DMS79 (cell line): ENCODE data around the gene JDP2.
A peak's percentile ranks its signal among the peaks of the same experiment; 100 is the strongest.

Experiments
- DNase-seq: peaks from one replicate; lab custom pipeline; 2025; lab: John Stamatoyannopoulos, UW

Gene JDP2

DNA sequence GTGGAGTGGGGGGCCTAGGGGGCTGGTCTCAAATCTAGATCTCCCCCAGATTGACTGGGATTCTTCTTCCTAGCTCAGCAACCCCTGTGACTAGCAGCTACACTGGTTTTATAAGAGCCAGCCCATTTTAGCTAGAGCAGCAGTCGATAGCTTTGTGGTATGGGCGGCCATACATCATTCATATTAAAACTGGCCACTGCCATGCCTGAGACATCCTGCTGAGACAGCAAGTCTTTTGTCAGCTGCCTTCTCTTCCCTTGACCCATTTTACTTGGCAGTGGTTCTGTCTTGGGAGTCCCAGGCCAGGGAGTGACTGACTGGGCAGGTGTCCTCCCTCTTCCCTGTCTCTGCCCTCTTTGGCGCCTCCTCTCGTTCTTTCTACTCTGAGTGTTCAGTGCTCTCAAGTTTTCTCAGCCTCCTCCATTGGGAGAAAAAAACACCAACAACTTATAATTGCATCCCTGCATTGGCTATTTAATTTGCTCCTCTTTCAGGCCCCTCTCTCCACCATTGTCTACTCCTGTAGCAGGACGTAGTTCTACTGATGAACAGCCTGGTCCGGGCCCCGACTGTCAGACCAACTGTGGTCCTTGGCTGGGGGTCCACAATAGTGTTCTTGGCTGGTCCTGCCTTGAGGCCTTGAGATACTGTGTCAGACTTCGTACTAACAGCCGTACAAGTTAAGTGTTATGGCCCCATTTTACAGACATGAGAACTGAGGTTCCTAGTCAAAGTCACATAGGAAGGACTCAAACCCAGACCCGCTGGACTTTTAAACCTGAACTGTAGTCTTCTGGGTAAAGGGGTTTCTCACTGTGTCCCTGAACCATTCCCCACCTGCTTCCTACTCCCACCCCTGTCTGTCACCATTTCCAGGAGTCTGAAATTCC is 18.3 kb upstream of the JDP2 start:
- DNase-seq: peak; percentile 26

DNA sequence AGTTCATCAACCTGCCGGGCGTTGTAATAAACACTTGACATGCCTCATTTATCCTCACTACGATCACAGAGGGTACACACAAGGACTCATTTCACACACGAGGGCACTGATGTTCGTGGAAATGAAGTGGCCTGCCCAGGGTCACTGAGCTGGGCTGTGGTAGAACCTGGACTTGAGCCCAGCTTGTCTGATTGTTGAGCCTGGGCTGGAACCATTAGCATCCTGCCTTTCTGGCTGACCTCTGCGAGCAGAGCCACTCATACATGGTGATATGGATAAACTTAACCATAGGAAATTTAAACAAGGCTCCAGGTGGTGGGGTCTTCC is 16.6 kb upstream of the JDP2 start:
- peak; percentile 98 for DNase-seq

DNA sequence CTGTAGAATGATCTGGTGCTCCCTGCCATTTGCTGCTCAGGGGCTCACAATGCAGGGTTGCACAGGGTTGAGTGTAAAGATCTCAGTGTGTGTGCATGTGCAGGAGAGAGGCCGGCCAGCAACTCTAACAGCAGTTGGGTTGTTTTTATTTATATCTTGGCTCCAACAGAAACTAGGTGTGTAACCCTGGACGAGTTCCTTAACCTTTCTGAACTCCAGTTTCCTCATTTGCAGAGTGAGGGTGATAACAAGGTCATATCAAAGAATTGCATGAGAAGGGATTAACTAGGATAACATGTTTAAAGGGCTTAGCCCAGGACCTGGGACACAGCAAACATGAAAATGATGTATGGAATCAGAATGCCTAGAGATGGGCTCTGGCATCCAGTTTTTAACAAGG is 14.8 kb upstream of the JDP2 start:
- no peak for DNase-seq

DNA sequence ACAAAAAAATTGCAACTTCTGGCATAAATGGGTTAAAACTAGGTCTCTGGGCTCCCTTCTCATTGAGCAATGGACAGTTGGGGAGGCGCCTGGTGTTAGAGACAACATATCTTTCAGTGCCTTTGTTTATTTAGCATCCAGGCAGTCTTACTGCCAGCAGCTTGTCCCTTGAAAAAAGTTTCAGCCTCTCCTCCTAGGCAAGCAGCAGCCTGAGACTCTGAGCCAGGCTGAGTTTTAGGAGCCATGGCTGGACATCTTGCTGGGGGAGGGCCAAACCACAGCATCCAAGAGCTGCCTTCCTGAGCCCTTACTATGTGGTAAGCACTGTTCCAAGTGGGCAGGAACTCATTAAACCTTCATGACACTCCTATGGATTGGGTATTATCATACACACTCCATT is 10.1 kb upstream of the JDP2 start:
- peak; percentile 50 for DNase-seq

DNA sequence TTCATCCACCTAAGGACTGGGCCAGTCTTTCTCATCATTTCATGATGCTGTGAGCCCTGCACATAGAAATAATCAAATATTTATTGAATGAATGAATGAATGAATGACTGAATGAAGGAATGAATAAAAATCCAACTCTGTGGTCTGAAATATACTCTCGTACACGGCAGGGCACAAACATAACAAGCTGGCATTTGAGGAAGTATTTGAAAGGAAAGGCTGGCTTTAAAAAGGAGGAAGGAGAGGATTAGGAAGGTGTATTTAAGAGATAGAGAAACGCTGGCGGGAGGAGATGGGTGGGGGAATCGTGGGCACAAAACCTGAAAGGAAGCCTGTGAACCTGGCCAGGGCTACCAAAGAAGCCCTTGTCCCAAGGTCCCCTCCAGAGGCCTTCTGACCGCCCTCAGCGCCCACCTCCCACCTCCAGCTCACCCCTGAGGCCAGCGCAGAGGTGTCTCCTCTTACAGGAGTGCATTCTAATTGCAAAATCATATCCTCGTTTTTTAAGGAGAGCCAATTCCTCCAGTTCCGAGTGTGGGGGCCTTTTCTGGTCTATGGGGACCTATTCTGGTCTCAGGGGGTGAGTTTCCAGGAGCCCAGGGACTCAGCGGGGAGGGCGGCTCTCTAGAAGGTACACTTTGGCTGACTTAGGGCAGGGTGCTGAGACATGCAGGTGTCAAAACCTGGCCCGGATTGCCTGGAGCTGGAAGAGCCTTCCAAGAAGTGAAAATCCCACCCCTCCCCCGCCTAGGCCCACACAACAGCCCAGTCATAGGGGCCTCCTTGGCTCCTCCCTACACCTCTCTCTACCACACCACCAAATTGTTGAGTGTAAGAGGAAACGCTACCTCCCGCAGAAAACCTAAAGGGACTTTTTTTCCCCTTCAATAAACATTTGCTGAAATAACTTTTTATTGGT is 8.7 kb upstream of the JDP2 start:
- DNase-seq: peak; percentile 23

DNA sequence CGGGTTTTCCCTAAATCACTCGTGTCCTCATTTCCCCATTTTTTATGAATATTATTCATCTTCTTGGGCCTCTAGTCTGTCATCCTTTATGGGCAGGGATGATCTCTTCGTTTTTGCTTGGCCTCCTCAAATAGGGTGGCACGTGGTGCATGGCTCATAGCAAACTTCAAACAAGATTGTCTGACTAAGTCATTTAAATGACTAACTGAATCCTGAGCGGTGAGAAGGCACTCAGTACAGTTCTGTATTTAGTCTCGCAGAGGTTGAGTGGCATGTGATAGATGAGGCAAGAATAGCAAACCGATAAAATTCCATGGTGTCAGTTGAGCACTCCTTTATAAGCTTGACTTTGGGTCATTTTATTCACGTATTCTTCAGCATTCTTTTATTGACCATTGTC is 5.7 kb upstream of the JDP2 start:
- DNase-seq: no peak

DNA sequence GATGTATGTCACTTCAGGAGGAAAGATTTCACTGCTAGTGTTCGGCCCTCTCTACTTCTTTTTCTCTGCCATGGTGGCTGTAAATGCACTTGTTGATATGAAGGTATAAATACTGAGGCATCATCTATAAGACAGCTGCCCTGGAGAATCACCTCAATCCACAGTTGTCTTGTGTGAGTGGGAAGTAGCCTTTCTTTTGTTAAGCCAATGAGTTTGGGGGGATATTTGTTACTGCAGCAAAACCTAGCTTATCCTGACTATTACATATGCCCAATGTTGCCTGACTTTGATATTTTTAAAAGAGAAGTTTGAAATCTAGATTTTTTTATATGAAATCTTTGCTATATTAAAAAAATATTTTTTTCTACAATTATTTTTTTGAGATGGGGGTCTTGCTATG is 3.3 kb upstream of the JDP2 start:
- DNase-seq: no peak

DNA sequence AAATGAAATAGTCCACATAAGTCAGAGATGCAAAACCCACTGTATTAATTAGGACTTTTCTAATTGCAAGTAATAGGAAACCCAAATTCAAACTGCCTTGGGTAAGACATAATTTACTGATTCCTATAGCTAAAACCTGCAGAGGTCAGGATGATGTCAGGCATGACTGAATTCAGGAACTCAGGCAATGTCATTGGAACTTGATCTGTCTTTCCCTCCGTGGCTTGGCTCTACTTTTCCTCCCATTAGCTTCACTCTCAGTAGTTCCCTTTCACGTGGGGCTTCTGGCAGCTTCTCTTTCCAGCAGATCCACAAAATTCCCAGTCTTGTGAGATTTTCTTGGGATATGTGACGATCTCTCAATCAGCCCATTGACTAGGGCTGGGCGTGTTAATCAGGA is 2.4 kb upstream of the JDP2 start:
- no peak for DNase-seq

DNA sequence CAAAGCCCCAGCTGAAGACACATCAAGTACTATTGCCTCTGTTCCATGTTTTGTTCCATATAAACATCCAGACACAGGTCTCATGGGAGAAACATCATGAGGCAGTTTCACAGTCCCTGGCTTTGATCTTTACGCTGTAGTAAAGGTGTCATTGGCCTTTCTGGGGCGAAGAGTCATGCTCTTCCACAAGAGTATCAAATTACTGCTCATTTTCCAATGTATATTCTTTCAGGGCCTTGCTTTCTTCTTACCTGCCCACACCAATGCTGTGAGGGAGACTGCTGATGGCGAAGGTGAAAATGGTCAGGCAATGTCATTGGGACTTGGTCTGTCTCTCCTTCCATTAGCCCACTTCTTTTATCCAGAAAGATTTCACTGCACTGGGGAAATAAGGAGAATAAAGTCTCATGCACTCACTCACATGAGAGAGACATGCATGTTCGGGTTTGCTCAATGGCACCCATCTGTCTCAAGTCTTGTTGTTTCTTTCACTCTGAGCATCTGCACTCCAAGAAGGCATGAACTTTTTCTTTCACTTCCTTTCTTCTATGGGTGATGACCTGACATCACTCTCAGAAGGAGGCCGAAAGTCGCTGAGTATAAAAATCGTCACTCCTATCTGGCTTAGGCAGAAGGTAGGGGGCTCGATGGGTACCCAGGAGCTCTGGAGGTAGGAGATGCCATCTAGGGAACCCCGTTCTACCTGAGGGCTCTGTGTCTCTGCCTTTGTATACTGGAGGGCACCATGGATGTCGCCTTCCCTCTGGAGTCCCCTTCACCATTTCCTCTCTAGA is 1.3 kb upstream of the JDP2 start:
- DNase-seq: no peak

DNA sequence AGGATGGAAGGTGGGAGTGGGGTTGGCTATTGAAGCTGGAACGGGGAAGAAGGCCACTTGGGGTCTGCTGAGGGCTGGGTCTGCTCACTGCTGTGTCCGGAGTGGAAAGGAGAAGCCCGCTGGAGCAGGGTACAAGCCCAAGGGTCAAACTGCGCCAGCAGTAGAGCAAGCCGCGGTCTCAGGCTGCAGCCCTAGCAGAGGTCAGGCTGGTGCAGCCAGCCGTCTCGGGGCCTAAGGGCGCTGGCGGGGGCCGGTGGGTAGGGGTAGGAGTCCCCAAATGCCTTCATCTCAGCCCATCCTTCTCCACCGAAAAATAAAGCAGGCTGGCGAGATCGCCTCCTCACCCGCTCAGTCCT is 718 bp upstream of the JDP2 start:
- DNase-seq: no peak

DNA sequence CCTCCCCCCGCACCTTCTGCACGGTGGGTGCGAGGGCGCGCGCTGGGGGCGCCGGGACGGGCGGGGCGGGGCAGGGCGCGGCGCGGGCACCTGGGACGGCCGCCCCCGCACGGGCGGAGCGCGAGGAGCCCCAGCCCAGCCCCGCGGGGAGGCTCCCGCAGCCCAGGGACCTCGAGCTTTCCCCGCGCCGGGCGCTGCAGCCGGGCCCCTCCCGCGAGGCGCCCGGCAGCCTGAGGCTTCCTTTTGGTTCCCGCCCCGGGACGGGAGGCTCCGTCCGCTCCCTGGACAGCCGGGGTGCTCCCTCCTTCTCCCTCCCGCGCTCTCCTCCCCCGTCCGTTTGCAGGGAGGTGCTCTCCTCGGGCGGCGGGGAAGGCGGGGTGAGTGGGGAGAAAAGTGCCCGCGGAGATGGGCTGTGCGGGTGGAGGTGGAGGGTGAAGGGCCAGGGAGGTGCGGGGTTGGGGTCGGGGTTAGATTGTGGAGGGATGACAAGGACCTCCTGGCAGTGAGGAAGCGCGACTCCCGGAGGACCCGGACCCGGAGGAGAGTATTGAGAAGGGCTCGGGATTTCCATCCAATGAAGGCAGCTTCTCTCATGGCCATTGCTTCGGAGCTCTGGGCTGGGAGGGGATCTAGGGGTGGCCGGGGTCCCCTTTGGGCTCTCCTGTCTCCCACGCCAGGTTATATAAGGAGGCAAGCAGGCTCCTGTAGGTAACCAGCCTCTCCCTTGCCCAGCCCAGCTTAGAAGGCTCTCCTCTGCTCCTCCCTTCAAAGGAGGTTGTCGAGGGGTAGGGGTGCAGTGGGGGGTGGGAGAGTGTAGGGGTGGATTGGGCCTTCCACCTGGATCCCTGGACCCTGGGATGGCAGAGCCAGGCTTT is 645 bp downstream of the JDP2 start:
- peak; percentile 29 for DNase-seq

DNA sequence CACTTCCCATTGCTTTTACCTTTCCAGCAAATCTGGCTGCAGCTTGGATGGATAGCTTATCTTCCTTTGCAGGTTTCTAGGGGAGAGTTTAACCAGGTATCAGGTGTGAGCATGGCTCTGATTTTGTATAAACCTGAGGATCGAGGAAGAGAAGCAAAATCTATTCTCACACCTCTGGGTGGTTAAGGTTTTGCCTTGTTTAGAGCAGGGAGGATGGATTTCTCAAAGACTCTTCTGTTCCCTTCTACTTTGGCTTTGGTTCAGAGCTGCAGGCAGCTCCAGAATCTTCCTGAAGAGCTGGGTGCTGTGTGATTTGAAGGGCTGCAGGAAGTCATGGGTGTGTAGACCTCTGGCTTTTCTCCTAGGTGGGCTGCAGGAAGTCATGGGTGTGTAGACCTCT is 1.7 kb downstream of the JDP2 start:
- no peak for DNase-seq

DNA sequence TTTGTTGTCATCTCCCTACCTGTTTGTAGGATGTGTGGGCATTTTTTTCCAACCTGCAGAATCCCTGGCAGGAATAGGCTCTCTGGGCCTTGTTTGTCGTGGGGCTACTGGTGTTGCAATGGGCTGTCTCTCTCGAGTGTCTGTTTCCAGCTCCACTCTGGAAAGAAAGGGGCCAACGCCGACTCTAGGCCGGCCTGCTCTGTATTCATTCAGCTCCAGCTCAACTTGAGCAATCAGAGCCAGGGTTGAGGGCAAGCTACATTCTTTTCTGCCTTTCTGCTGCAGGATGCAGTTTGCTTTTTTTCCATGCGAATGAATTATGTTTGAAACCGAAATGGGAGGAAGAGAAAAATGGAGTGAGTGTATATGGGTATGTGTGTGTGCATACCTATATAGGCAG is 2.3 kb downstream of the JDP2 start:
- no peak for DNase-seq

DNA sequence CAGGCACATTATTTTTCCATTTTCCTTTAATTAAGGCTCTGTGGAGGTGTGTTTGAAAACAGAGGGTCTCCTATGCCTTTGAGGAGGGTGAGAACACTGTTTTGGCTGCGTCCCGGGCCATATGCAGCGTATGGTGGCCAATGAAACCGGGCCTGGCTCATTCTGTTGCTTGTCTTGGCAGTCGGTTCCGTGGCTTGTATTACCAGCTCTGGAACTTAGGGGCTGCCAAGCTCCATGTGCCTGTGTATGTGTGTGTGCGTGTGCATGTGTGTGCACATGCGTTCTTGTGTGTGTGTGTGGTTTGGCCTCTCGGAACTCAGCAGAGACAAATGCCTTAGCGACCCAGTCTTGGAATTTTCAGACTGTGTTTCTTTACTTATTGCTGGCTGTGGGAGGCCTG is 2.7 kb downstream of the JDP2 start:
- DNase-seq: no peak

DNA sequence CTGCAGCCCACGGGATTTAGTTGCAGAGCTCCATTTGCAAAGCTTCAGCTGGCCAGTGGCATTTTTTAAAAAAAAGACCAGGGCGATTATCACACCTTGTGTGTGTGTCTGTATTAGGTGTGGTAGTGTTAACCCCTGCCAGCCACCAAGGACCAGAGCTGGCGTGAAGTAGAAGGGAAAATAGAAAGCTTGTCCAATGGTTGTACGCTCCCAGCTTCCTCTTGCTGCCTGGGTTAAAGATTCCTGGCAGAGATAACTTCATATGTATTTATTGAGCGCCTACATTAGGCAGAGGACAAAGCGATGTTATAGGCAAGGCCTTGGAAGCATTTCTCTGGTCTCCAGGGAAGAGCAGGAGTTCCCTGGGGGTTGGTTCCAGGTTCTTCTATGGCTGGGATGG is 3.2 kb downstream of the JDP2 start:
- DNase-seq: no peak

DNA sequence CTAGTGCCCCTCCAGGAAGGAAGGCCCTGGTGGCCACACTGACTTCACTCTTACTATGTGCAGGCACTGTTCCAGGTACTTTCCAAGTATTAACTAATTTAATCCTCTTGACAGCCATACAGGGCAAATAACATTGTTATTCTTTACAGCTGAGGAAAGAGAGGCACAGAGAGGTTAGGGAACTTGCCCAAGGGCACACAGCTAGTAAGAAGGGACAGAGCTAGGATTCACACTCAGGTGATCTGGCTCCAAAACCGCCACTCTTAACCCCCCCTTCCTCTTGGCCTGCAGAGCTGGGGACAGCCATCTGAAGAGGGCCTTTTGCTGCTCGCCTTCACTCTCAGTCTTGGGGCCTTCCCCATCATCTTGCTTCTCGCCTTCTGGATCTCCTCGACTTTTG is 4.0 kb downstream of the JDP2 start:
- no peak for DNase-seq

DNA sequence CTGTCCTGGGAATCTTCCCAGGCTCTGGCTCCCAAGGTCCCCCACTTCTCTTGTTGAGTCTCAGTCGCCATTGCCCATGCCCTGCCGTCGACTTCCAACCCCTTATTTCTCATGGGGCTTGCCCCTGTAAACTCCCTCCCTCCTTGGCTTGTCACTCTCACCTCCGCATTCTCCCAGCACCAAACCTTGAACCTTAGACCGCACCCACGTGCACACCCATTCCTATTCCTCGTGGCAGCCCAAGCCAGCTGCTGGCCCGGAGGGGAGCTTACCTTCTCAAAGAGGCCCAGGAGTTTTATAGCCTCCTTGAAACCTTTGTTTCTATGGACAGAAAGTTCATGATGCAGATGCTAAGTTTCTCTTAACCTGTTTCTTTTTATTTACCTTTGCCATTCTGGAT is 4.6 kb downstream of the JDP2 start:
- no peak for DNase-seq

DNA sequence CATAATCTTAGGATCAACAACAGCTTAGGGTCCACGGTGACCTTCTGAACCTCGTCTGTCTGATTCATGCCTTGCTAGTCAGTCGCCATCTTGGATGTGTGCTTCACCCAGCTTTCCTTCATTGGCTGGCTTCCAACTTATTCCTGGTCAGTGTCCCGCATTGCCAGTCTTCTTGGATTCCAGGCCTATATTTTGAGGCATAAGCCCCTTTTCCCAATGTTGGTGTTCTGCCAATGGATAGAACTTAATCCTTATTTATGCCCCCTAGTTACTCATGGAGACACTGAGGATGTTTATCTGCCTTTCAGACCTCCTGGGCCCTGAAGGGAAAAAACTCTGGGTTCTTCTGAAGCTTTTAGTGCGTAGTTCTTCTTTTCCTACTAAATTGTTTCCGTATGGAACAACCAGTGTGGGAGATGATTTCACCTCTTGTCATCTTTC is 5.8 kb downstream of the JDP2 start:
- DNase-seq: no peak

DNA sequence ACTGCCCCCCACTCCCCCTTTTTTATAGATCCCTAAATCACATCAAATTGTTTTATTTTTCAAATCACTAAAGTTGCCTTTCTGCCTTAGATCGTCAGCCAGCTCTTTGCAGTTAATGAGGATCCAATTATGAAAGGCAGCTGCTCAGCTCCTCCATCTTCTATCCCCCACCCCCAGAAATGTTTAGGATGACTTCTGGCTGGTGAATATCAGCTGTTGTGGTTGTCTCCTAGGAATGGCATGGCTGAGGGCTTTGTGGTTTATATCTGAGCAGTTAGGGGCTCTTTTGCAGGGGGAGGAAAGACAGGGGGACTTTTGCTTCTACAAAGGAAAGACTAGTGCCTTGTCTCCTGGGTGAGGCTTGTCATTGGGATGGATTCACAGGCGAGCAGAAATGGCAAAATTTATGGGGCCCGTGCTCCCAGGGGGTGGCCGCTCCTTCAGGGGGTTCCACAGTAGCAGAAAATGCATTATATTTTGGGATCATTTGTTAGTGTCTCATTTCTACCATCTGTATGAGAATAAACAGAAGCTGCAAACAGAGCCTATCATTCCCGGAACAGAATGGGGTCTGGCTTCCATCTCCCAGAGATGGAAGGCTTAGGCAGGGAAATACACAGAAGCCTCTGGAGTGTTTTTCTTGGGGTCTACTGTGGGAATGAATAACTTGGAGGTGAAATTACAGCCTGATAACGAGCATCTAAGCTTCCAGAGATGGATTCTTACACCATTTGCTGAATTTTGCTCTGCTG is 6.5 kb downstream of the JDP2 start:
- DNase-seq: no peak

DNA sequence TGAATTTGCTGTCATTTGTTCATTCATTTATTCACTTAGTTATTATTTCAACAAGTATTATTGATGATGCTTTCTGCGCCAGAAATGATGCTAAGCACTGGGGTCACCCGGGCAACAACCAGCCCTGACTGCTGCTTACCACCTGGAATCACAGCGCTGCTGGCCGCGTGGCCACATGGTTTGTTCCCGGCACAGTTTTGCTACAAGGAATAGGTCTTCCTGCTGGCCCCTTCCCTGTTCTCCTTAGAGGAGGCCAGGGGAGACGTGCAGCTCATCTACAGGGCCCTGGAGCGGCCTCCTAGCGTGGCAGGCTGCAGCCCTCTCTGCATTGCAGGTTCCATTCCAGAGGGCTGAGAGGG is 7.0 kb downstream of the JDP2 start:
- no peak for DNase-seq

DNA sequence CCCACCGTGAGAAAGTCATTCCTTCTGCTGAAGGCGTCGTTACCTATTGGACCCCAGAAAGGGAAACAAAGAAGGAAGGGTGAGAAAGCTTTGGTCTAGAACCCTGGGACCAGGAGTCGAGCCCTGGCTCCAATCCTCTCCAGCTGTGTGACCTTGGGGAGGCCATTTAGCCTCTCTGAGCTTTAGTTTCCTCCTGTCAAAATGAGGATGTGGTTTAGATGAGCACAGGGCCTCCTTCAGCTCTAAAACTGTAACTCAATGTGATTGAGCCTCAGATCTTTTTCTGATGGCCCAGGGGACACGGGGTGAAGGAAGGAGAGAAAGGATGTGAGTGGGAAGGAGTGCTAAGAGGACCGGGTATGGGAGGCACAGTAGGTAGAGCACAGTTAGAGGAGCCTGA is 7.7 kb downstream of the JDP2 start:
- no peak for DNase-seq
